Myometrial cell (primary cell): ENCODE results near the gene PLEKHS1. TPM values are rescaled to one million over a fixed set of nuclear protein-coding genes. Genes with fewer than 3 reads are reported as not detected.

Source experiments
- total RNA-seq: library from RNA; depleted of rRNA; stranded (reverse); fragments of >200 nt; gene quantifications from 2 replicates; pipeline ENCODE4 v1.2.3, GENCODE V29; 2015

The PLEKHS1 gene
- total RNA-seq, result not detected in 2 replicates

GRCh38 chr10:113751181-113751732, at the start of gene PLEKHS1:
PLEKHS1 (plus strand) TSS chr10:113751682; CDS start chr10:113755278, 3,596 bp downstream.

Other genes with a start within 250 kb of the PLEKHS1 start
- gene HABP2, start 198.6 kb upstream of the PLEKHS1 start, total RNA-seq, result not detected in 2 replicates
- gene NRAP, start 87.6 kb upstream of the PLEKHS1 start, total RNA-seq, result not detected in 2 replicates
- gene CASP7, start 71.8 kb upstream of the PLEKHS1 start, total RNA-seq, result 26.6 and 36.6 TPM in 2 replicates
- gene DCLRE1A, start 102.4 kb downstream of the PLEKHS1 start, total RNA-seq, result 2.6 and 4.4 TPM in 2 replicates
- 4.9 and 33.7 TPM in 2 replicates for gene NHLRC2, start 103.0 kb downstream of the PLEKHS1 start, total RNA-seq